PC-3 (cell line): Measurements from ENCODE around the gene CSRNP3.

Experiments used
- EZH2 ChIP-seq: fragments of 300-600 bp; sonication (generic); IDR thresholded peaks from one replicate; pipeline ENCODE4 v1.6.1; 2017; ENCODE audit warnings: antibody characterized with exemption, mild to moderate bottlenecking, low read length; ENCODE audit not compliant: unreplicated experiment
- EZH2phosphoT487 ChIP-seq: fragments of 300-600 bp; sonication (generic); IDR thresholded peaks from 2 replicates; pipeline ENCODE4 v1.6.1; 2018; ENCODE audit warnings: mild to moderate bottlenecking, antibody characterized with exemption, low read length, borderline replicate concordance
- TF ChIP-seq, protein P1 (sequence below): fragments of 300-600 bp; sonication (generic); conservative IDR thresholded peaks from 2 replicates; pipeline ENCODE4 v1.5.1; 2017; ENCODE audit warnings: antibody characterized with exemption, low read depth, mild to moderate bottlenecking, low read length

DNA sequence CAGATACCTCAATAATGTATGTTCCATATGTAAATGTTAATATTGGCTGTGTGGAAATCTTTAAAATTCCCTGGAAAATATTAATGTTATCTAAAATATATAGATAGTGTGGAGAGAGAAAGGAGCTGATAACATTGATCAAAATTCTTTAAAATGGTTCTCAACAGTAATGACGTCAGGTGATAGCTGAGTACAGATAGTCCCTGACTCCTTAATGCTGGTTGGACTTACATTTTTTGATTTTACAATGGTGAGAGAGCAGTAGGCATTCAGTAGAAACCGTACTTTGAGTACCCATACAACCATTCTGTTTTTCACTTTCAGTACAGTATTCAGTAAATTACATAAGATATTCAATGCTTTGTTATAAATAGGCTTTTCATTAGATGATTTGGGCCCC is 177.9 kb downstream of the CSRNP3 start:
- TF ChIP-seq, protein P1, sequence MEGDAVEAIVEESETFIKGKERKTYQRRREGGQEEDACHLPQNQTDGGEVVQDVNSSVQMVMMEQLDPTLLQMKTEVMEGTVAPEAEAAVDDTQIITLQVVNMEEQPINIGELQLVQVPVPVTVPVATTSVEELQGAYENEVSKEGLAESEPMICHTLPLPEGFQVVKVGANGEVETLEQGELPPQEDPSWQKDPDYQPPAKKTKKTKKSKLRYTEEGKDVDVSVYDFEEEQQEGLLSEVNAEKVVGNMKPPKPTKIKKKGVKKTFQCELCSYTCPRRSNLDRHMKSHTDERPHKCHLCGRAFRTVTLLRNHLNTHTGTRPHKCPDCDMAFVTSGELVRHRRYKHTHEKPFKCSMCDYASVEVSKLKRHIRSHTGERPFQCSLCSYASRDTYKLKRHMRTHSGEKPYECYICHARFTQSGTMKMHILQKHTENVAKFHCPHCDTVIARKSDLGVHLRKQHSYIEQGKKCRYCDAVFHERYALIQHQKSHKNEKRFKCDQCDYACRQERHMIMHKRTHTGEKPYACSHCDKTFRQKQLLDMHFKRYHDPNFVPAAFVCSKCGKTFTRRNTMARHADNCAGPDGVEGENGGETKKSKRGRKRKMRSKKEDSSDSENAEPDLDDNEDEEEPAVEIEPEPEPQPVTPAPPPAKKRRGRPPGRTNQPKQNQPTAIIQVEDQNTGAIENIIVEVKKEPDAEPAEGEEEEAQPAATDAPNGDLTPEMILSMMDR: no peak
- TF ChIP-seq EZH2 (no peak), EZH2phosphoT487 (no peak)
